ENCODE measurements around the gene TNIK. TPM values are rescaled to one million over a fixed set of nuclear protein-coding genes. Genes with fewer than 3 reads are reported as not detected.

Gene TNIK
- total RNA-seq, 6 donors from 2014 or later, result 23.2 to 74.4 (median 38.3) TPM

DNA sequence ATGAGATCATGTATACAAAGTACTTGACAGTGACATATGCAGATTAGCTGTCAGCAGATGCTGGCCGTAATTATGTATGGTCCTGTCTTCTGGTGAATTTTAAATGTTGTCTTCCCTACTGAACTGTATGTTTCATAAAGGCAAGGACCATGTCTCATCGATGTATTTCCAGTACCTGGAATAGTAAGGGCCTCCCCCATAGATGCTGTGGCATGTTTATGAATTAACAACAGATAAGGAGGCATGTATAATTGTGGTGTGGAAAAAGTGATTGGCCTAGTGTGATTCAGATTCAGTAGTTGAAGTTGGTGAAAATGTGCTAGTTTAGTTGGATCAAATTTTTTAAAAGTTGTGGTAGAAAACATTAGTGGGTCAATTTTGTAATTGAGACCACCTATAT is 231.0 kb downstream of the TNIK start:
- Histone ChIP-seq H3K9me3 (no peaks in the 10 kb centered on the region), H3K27ac (no peak overlapping the region), H3K27me3 (no peaks in the 10 kb centered on the region), H3K36me3 (no peaks in the 10 kb centered on the region), H3K4me1 (no peaks in the 10 kb centered on the region), H3K4me3 (no peak overlapping the region)
- DNase-seq, result no peak
- no peak for TF ChIP-seq POLR2AphosphoS5 (IDR thresholded peaks at IDR 0.05)
- no peak for TF ChIP-seq EP300 (IDR thresholded peaks at IDR 0.05)
- TF ChIP-seq POLR2A (IDR thresholded peaks at IDR 0.05), result no peak
- TF ChIP-seq CTCF (IDR thresholded peaks at IDR 0.05), result no peak
- no peak for ATAC-seq (ENCODE audit: low FRiP score in 2 of 2)
- 85% methylated on average over 2 of the region's 2 CpGs for WGBS, 2 donors

DNA sequence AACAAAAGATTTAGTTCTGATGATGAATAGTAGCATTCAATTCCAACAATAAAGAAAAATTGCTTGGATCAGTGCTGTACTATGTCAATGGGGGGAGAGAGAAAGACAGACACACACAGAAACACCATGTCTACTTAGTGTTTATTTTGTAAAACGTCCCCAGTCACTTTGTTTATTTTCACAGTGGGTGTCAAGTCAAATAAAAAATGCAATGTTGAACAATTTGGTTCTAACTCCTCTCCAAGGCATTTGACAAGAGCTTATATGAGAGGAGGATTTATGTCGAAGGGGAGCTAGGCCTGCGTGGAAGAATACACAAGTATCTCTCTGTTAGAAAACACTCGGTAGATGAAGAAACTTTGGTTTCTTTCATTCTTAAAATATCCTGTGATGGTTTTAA is 232.0 kb downstream of the TNIK start:
- H3K27me3 ChIP-seq, result no peaks in the 10 kb centered on the region
- DNase-seq (no peak), ATAC-seq (ENCODE audit: low FRiP score in 2 of 2) (no peak)
- H3K4me1 ChIP-seq, result no peaks in the 10 kb centered on the region
- TF ChIP-seq CTCF (IDR thresholded peaks at IDR 0.05) (no peak), POLR2AphosphoS5 (IDR thresholded peaks at IDR 0.05) (no peak), POLR2A (IDR thresholded peaks at IDR 0.05) (no peak), EP300 (IDR thresholded peaks at IDR 0.05) (no peak)
- no peak overlapping the region for H3K27ac ChIP-seq
- WGBS, 2 donors, result 49 to 63% methylated on average over 4 of the region's 4 CpGs
- H3K9me3 ChIP-seq, result no peaks in the 10 kb centered on the region
- H3K4me3 ChIP-seq, result no peak overlapping the region
- H3K36me3 ChIP-seq, result no peaks in the 10 kb centered on the region

DNA sequence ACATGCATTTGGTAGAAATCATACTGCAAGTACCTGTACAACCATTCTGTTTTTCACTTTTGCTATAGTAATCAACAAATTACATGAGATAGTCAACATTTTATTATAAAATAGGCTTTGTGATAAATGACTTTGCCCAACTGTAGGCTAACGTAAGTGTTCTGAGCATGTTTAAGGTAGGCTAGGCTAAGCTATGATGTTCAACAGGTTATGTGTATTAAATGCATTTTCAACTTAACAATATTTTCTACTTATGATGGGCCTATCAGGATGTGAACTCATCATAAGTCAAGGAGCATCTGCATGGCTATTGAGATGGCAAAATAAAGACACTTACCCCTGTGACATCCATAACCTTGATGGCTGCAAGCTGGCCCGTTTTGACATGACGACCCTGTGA is 232.4 kb downstream of the TNIK start:
- Histone ChIP-seq H3K36me3 (no peaks in the 10 kb centered on the region), H3K27me3 (no peaks in the 10 kb centered on the region), H3K4me1 (no peaks in the 10 kb centered on the region), H3K27ac (no peak overlapping the region), H3K9me3 (no peaks in the 10 kb centered on the region), H3K4me3 (no peak overlapping the region)
- DNase-seq (no peak), ATAC-seq (ENCODE audit: low FRiP score in 2 of 2) (no peak)
- TF ChIP-seq EP300 (IDR thresholded peaks at IDR 0.05) (no peak), POLR2AphosphoS5 (IDR thresholded peaks at IDR 0.05) (no peak), CTCF (IDR thresholded peaks at IDR 0.05) (no peak), POLR2A (IDR thresholded peaks at IDR 0.05) (no peak)
- 69 to 77% methylated on average over 3 of the region's 3 CpGs for WGBS, 2 donors

DNA sequence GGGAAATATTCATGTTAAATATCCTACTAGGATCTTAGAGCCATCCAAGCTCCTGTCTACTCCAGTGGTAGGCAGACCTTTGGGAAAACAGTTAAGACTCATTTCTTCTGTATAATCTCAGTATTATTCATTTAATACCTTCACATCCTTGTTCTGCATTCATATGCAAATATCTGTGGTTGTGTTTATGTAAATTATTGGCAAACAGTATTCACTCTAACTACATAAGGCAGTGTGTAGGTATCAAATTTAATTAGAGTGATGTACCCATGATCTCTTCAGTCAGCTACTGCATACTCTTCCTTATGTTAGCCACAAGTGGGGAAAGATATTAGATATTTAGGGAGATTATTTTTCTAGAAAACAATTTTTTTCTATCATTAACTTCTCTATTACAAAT is 232.8 kb downstream of the TNIK start:
- TF ChIP-seq POLR2AphosphoS5 (IDR thresholded peaks at IDR 0.05), result no peak
- TF ChIP-seq POLR2A (IDR thresholded peaks at IDR 0.05), result no peak
- TF ChIP-seq EP300 (IDR thresholded peaks at IDR 0.05), result no peak
- TF ChIP-seq CTCF (IDR thresholded peaks at IDR 0.05), result no peak
- Histone ChIP-seq H3K4me1 (no peaks in the 10 kb centered on the region), H3K4me3 (no peak overlapping the region), H3K9me3 (no peaks in the 10 kb centered on the region), H3K27ac (no peak overlapping the region), H3K36me3 (no peaks in the 10 kb centered on the region), H3K27me3 (no peaks in the 10 kb centered on the region)
- DNase-seq (no peak), ATAC-seq (ENCODE audit: low FRiP score in 2 of 2) (no peak)

DNA sequence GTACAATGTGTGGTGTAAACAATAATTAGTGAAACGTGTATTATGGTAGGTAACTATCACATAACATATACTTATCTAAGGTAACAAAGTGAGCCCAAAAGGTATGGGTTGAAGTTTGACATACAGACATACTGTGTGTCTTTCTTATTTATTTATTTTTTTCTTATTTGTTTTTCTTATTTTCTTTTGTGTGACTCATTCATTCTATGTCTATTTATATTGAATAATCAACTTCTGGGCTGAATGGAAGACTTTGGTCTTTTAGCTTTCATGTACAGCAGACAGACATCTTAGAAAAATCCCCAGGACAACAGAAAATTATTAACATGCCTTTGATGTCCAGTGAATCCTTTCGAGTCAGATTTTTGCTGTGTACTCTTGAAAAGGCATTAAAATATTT is 233.4 kb downstream of the TNIK start:
- DNase-seq, result no peak
- Histone ChIP-seq H3K4me3 (no peak overlapping the region), H3K27me3 (no peaks in the 10 kb centered on the region), H3K9me3 (no peaks in the 10 kb centered on the region), H3K36me3 (no peaks in the 10 kb centered on the region), H3K4me1 (no peaks in the 10 kb centered on the region), H3K27ac (no peak overlapping the region)
- ATAC-seq (ENCODE audit: low FRiP score in 2 of 2), result no peak
- WGBS, 2 donors, result 88 to 92% methylated on average over 2 of the region's 2 CpGs
- TF ChIP-seq POLR2AphosphoS5 (IDR thresholded peaks at IDR 0.05) (no peak), POLR2A (IDR thresholded peaks at IDR 0.05) (no peak), CTCF (IDR thresholded peaks at IDR 0.05) (no peak), EP300 (IDR thresholded peaks at IDR 0.05) (no peak)

Measured in upper lobe of left lung (tissue), 6 donors.